Keratinocyte (primary cell): ENCODE data around the gene GLRB.

ENCODE experiments used
- CTCF ChIP-seq, 3 experiments: IDR thresholded peaks in 1 of 3; conservative IDR thresholded peaks in 1 of 3; optimal IDR thresholded peaks in 1 of 3; 2 replicates in 2 of 3; 3 replicates in 1 of 3; pipeline versions ENCODE3 to v1.5.1; 2011; ENCODE audit warnings: low read length in 3 of 3, mild to moderate bottlenecking in 3 of 3, moderate library complexity in 2 of 3, control low read depth in 1 of 3, inconsistent platforms in 1 of 3; ENCODE audit not compliant: insufficient read depth in 2 of 3; ENCODE audit errors: extremely low read depth in 1 of 3
- EZH2 ChIP-seq: IDR thresholded peaks from one replicate; pipeline ENCODE4 v1.6.1; 2012; ENCODE audit warnings: inconsistent platforms, mild to moderate bottlenecking, low read length, moderate library complexity

GRCh38 chr4:157151711-157152110, 75.8 kb downstream of the GLRB start:
- no peak for TF ChIP-seq EZH2
- no peak for TF ChIP-seq CTCF (optimal IDR thresholded peaks at IDR 0.05 in 1 of 3, IDR thresholded peaks at IDR 0.05 in 1 of 3, conservative IDR thresholded peaks at IDR 0.05 in 1 of 3; ENCODE audit: extremely low read depth in 1 of 3, insufficient read depth in 2 of 3, low read length in 3 of 3)
